ENCODE measurements around the gene MBD3L2B. TPM values are rescaled to one million over a fixed set of nuclear protein-coding genes. Genes with fewer than 3 reads are reported as not detected.
"Not testable (repeated sequence)": the region's sequence is repeated elsewhere in the genome, so short reads cannot be mapped to it uniquely, and the experiment has no call there.

Gene MBD3L2B
- total RNA-seq (not detected), polyA plus RNA-seq (not detected)
- long read RNA-seq, donor 1, result 0 reads
- long read RNA-seq, donor 2, result 0 reads

- H3K27me3 ChIP-seq (ENCODE audit: control insufficient read depth in 1 of 2, insufficient read depth in 2 of 2, low read length in 1 of 2); DNase-seq; intact Hi-C loops (cut with DNase I); H3K9me3 ChIP-seq (ENCODE audit: control insufficient read depth, low read length); H3K4me3 ChIP-seq (ENCODE audit: low read length in 2 of 2); ATAC-seq (ENCODE audit: low FRiP score); H3K4me1 ChIP-seq (ENCODE audit: control insufficient read depth in 1 of 2, insufficient read depth in 2 of 2, low read length in 2 of 2); H3K27ac ChIP-seq (ENCODE audit: low read depth in 1 of 2, low read length in 2 of 2); H3K36me3 ChIP-seq (ENCODE audit: control insufficient read depth in 1 of 2, insufficient read depth in 2 of 2, low read length in 1 of 2): not testable (repeated sequence)
- no CpG with 5 or more reads among the region's 6 CpGs for whole genome bisulfite sequencing, 2 donors
Measured at GRCh38 chr19:7021331-7021730, at the start of gene MBD3L2B. Gene MBD3L2B, minus strand, starts transcription at chr19:7021431. Its CDS starts 34 bp downstream, at chr19:7021397.

- intact Hi-C loops (cut with DNase I), result no loop called here
- ATAC-seq (ENCODE audit: low FRiP score) (peak; percentile 27), DNase-seq (no peak)
- H3K36me3 ChIP-seq (ENCODE audit: control insufficient read depth in 1 of 2, insufficient read depth in 2 of 2, low read length in 1 of 2), result peaks cover 0 to 4% of the 10 kb centered on the region in 2 donors
- no peaks in the 10 kb centered on the region for H3K4me1 ChIP-seq (ENCODE audit: control insufficient read depth in 1 of 2, insufficient read depth in 2 of 2, low read length in 2 of 2)
- 0% methylated on average over 12 of the region's 12 CpGs for WGBS, 2 donors
- H3K4me3 ChIP-seq (ENCODE audit: low read length in 2 of 2), result peak overlapping the region; percentile 62 to 96
- peak overlapping the region in 1 of 2 donors; percentile 4 for H3K27ac ChIP-seq (ENCODE audit: low read depth in 1 of 2, low read length in 2 of 2)
- H3K9me3 ChIP-seq (ENCODE audit: control insufficient read depth, low read length), result no peaks in the 10 kb centered on the region
- no peaks in the 10 kb centered on the region for H3K27me3 ChIP-seq (ENCODE audit: control insufficient read depth in 1 of 2, insufficient read depth in 2 of 2, low read length in 1 of 2)
Measured at GRCh38 chr19:7069904-7070226, 48.6 kb upstream of the MBD3L2B start.

GRCh38 chr19:7069042-7069903 lies 48.0 kb upstream of the MBD3L2B start, which contains the start of gene ZNF557:
Gene ZNF557, plus strand, starts transcription at chr19:7069703. Its CDS starts 5,372 bp downstream, at chr19:7075075.
- WGBS, 2 donors, result 1% methylated on average over 56 of the region's 56 CpGs
- peak; percentile 100 for DNase-seq

GRCh38 chr19:7068599-7068998 lies 47.4 kb upstream of the MBD3L2B start:
- H3K27ac ChIP-seq (ENCODE audit: low read depth in 1 of 2, low read length in 2 of 2), result no peak overlapping the region
- ATAC-seq (ENCODE audit: low FRiP score) (no peak), DNase-seq (no peak)
- no peaks in the 10 kb centered on the region for H3K27me3 ChIP-seq (ENCODE audit: control insufficient read depth in 1 of 2, insufficient read depth in 2 of 2, low read length in 1 of 2)
- 86 to 92% methylated on average over 6 of the region's 6 CpGs for WGBS, 2 donors
- H3K4me3 ChIP-seq (ENCODE audit: low read length in 2 of 2), result no peak overlapping the region
- intact Hi-C loops (cut with DNase I), result no loop called here
- H3K9me3 ChIP-seq (ENCODE audit: control insufficient read depth, low read length), result no peaks in the 10 kb centered on the region
- no peaks in the 10 kb centered on the region for H3K4me1 ChIP-seq (ENCODE audit: control insufficient read depth in 1 of 2, insufficient read depth in 2 of 2, low read length in 2 of 2)
- peaks cover 0 to 3% of the 10 kb centered on the region in 2 donors for H3K36me3 ChIP-seq (ENCODE audit: control insufficient read depth in 1 of 2, insufficient read depth in 2 of 2, low read length in 1 of 2)

More at GRCh38 chr19:7069042-7069903, 48.0 kb upstream of the MBD3L2B start, which contains the start of gene ZNF557:
- ATAC-seq (ENCODE audit: low FRiP score), result peak; percentile 100
- intact Hi-C loops (cut with DNase I), result no loop called here
- no peaks in the 10 kb centered on the region for H3K27me3 ChIP-seq (ENCODE audit: control insufficient read depth in 1 of 2, insufficient read depth in 2 of 2, low read length in 1 of 2)
- H3K4me1 ChIP-seq (ENCODE audit: control insufficient read depth in 1 of 2, insufficient read depth in 2 of 2, low read length in 2 of 2), result no peaks in the 10 kb centered on the region
- H3K27ac ChIP-seq (ENCODE audit: low read depth in 1 of 2, low read length in 2 of 2), result peak within 1 kb of the TSS in 1 of 2 donors; percentile 7
- no peaks in the 10 kb centered on the region for H3K9me3 ChIP-seq (ENCODE audit: control insufficient read depth, low read length)
- peak within 1 kb of the TSS; percentile 62 to 96 for H3K4me3 ChIP-seq (ENCODE audit: low read length in 2 of 2)
- H3K36me3 ChIP-seq (ENCODE audit: control insufficient read depth in 1 of 2, insufficient read depth in 2 of 2, low read length in 1 of 2), result peaks cover 0 to 4% of the 10 kb centered on the region in 2 donors

GRCh38 chr19:7067716-7068115 lies 46.5 kb upstream of the MBD3L2B start:
- Histone ChIP-seq H3K27ac (ENCODE audit: low read depth in 1 of 2, low read length in 2 of 2) (no peak overlapping the region), H3K4me1 (ENCODE audit: control insufficient read depth in 1 of 2, insufficient read depth in 2 of 2, low read length in 2 of 2) (no peaks in the 10 kb centered on the region), H3K27me3 (ENCODE audit: control insufficient read depth in 1 of 2, insufficient read depth in 2 of 2, low read length in 1 of 2) (no peaks in the 10 kb centered on the region), H3K9me3 (ENCODE audit: control insufficient read depth, low read length) (no peaks in the 10 kb centered on the region), H3K4me3 (ENCODE audit: low read length in 2 of 2) (no peak overlapping the region), H3K36me3 (ENCODE audit: control insufficient read depth in 1 of 2, insufficient read depth in 2 of 2, low read length in 1 of 2) (peaks cover 0 to 1% of the 10 kb centered on the region in 2 donors)
- ATAC-seq (ENCODE audit: low FRiP score) (no peak), DNase-seq (no peak)
- 70 to 77% methylated on average over 2 of the region's 2 CpGs for WGBS, 2 donors
- intact Hi-C loops (cut with DNase I), result no loop called here

- H3K9me3 ChIP-seq (ENCODE audit: control insufficient read depth, low read length); H3K4me1 ChIP-seq (ENCODE audit: control insufficient read depth in 1 of 2, insufficient read depth in 2 of 2, low read length in 2 of 2); ATAC-seq (ENCODE audit: low FRiP score); H3K4me3 ChIP-seq (ENCODE audit: low read length in 2 of 2); H3K36me3 ChIP-seq (ENCODE audit: control insufficient read depth in 1 of 2, insufficient read depth in 2 of 2, low read length in 1 of 2); H3K27ac ChIP-seq (ENCODE audit: low read depth in 1 of 2, low read length in 2 of 2); DNase-seq; H3K27me3 ChIP-seq (ENCODE audit: control insufficient read depth in 1 of 2, insufficient read depth in 2 of 2, low read length in 1 of 2); intact Hi-C loops (cut with DNase I): not testable (repeated sequence)
- 43 to 47% methylated on average over 13 of the region's 13 CpGs for WGBS, 2 donors
Measured at GRCh38 chr19:7067122-7067521, 45.9 kb upstream of the MBD3L2B start.

GRCh38 chr19:7063764-7064418 lies 42.7 kb upstream of the MBD3L2B start:
- intact Hi-C loops (cut with DNase I), result no loop called here
- H3K36me3 ChIP-seq (ENCODE audit: control insufficient read depth in 1 of 2, insufficient read depth in 2 of 2, low read length in 1 of 2), result no peaks in the 10 kb centered on the region

GRCh38 chr19:7063339-7063738 lies 42.1 kb upstream of the MBD3L2B start:
- 79 to 80% methylated on average over 4 of the region's 4 CpGs for WGBS, 2 donors
- DNase-seq, result no peak
- Histone ChIP-seq H3K36me3 (ENCODE audit: control insufficient read depth in 1 of 2, insufficient read depth in 2 of 2, low read length in 1 of 2) (no peaks in the 10 kb centered on the region), H3K4me1 (ENCODE audit: control insufficient read depth in 1 of 2, insufficient read depth in 2 of 2, low read length in 2 of 2) (no peaks in the 10 kb centered on the region), H3K4me3 (ENCODE audit: low read length in 2 of 2) (no peak overlapping the region), H3K9me3 (ENCODE audit: control insufficient read depth, low read length) (no peaks in the 10 kb centered on the region), H3K27ac (ENCODE audit: low read depth in 1 of 2, low read length in 2 of 2) (no peak overlapping the region), H3K27me3 (ENCODE audit: control insufficient read depth in 1 of 2, insufficient read depth in 2 of 2, low read length in 1 of 2) (no peaks in the 10 kb centered on the region)
- intact Hi-C loops (cut with DNase I), result no loop called here
- ATAC-seq (ENCODE audit: low FRiP score), result no peak

More at GRCh38 chr19:7063764-7064418, 42.7 kb upstream of the MBD3L2B start:
- 89 to 90% methylated on average over 9 of the region's 9 CpGs for WGBS, 2 donors
- H3K27ac ChIP-seq (ENCODE audit: low read depth in 1 of 2, low read length in 2 of 2), result no peak overlapping the region
- no peaks in the 10 kb centered on the region for H3K27me3 ChIP-seq (ENCODE audit: control insufficient read depth in 1 of 2, insufficient read depth in 2 of 2, low read length in 1 of 2)
- ATAC-seq (ENCODE audit: low FRiP score) (peak; percentile 11), DNase-seq (no peak)
- no peak overlapping the region for H3K4me3 ChIP-seq (ENCODE audit: low read length in 2 of 2)
- no peaks in the 10 kb centered on the region for H3K9me3 ChIP-seq (ENCODE audit: control insufficient read depth, low read length)
- H3K4me1 ChIP-seq (ENCODE audit: control insufficient read depth in 1 of 2, insufficient read depth in 2 of 2, low read length in 2 of 2), result no peaks in the 10 kb centered on the region
